DOHH2 (cell line): ENCODE results near the gene NPTN.

ENCODE experiments used
- H3F3A ChIP-seq: fragments of 200-600 bp; sonication (generic), shearing (Covaris generic); 2 replicates; pipeline ENCODE4 v1.6.0; 2016; ENCODE audit warnings: antibody characterized with exemption, mild to moderate bottlenecking; ENCODE audit not compliant: control insufficient read depth, insufficient read depth
- H3K27ac ChIP-seq: fragments of 200-600 bp; sonication (generic); 2 replicates; pipeline ENCODE4 v1.5.1; 2014; ENCODE audit warnings: low read depth, mild to moderate bottlenecking, low read length, moderate library complexity
- H3K27me3 ChIP-seq: fragments of 200-600 bp; sonication (generic); 2 replicates; pipeline ENCODE4 v1.6.1; 2014; ENCODE audit warnings: mild to moderate bottlenecking, low read length, mixed read lengths; ENCODE audit not compliant: control insufficient read depth
- H3K36me3 ChIP-seq: fragments of 200-600 bp; sonication (generic); 2 replicates; pipeline ENCODE4 v1.6.1; 2014; ENCODE audit warnings: mild to moderate bottlenecking, low read length, moderate library complexity, mixed read lengths; ENCODE audit not compliant: control insufficient read depth
- H3K4me1 ChIP-seq: fragments of 200-600 bp; sonication (generic); 2 replicates; pipeline ENCODE4 v1.6.1; 2014; ENCODE audit warnings: mild to moderate bottlenecking, low read length, mixed read lengths; ENCODE audit not compliant: control insufficient read depth
- H3K4me2 ChIP-seq: fragments of 200-600 bp; sonication (generic); 2 replicates; pipeline ENCODE4 v1.6.0; 2014; ENCODE audit warnings: mild to moderate bottlenecking, low read length, moderate library complexity
- H3K4me3 ChIP-seq: fragments of 200-600 bp; sonication (generic); 2 replicates; pipeline ENCODE4 v1.5.1; 2014; ENCODE audit warnings: mild to moderate bottlenecking, low read length, mixed read lengths
- H3K79me2 ChIP-seq: fragments of 200-600 bp; sonication (generic); 2 replicates; pipeline ENCODE4 v1.6.1; 2014; ENCODE audit warnings: mild to moderate bottlenecking, low read length, mixed read lengths; ENCODE audit not compliant: control insufficient read depth
- H3K9me2 ChIP-seq: fragments of 200-600 bp; sonication (generic); replicated peaks from 2 replicates; pipeline ENCODE4 v1.6.1; 2014; ENCODE audit warnings: mild to moderate bottlenecking, low read length, mixed read lengths; ENCODE audit not compliant: control insufficient read depth
- H3K9me3 ChIP-seq: fragments of 200-600 bp; sonication (generic); 2 replicates; pipeline ENCODE4 v1.6.1; 2014; ENCODE audit warnings: antibody characterized with exemption, low read length, mixed read lengths; ENCODE audit not compliant: control insufficient read depth, insufficient read depth
- H4K20me1 ChIP-seq: fragments of 200-600 bp; sonication (generic); 2 replicates; pipeline ENCODE4 v1.6.0; 2014; ENCODE audit warnings: low read depth, mild to moderate bottlenecking, antibody characterized with exemption, low read length, moderate library complexity; ENCODE audit not compliant: control insufficient read depth, insufficient read depth
- EZH2phosphoT487 ChIP-seq: fragments of 200-600 bp; sonication (generic); IDR thresholded peaks from 2 replicates; pipeline ENCODE4 v1.6.1; 2017; ENCODE audit warnings: borderline replicate concordance, mild to moderate bottlenecking, antibody characterized with exemption, low read length, moderate library complexity, mixed read lengths
- TF ChIP-seq, protein P1 (sequence below): fragments of 200-600 bp; sonication (generic); IDR thresholded peaks from one replicate; pipeline ENCODE4 v1.5.1; 2014; ENCODE audit warnings: antibody characterized with exemption, mild to moderate bottlenecking, low read depth, low read length; ENCODE audit not compliant: poor library complexity, severe bottlenecking

The NPTN gene

DNA sequence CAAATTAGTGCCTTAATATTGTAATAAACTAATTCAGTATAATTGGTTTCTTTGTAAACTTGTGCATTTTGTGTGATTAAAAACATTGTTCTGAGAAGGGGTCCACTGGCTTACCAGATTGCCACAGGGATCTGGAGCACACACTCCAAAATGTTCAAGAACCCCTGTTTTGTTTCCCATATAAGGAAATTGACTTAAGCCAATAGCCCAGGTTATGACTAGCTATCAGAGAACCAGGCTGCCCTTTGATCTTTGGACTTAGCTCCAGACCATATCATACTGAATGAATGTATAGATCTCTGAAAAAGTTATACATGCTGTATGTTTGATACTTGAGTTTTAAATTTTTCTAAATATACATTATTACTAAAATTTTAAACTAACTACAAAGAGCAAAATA is 91.7 kb downstream of the NPTN start:
- no peaks in the 10 kb centered on the region for H3F3A ChIP-seq
- TF ChIP-seq, protein P1, sequence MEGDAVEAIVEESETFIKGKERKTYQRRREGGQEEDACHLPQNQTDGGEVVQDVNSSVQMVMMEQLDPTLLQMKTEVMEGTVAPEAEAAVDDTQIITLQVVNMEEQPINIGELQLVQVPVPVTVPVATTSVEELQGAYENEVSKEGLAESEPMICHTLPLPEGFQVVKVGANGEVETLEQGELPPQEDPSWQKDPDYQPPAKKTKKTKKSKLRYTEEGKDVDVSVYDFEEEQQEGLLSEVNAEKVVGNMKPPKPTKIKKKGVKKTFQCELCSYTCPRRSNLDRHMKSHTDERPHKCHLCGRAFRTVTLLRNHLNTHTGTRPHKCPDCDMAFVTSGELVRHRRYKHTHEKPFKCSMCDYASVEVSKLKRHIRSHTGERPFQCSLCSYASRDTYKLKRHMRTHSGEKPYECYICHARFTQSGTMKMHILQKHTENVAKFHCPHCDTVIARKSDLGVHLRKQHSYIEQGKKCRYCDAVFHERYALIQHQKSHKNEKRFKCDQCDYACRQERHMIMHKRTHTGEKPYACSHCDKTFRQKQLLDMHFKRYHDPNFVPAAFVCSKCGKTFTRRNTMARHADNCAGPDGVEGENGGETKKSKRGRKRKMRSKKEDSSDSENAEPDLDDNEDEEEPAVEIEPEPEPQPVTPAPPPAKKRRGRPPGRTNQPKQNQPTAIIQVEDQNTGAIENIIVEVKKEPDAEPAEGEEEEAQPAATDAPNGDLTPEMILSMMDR, result no peak
- no peak for TF ChIP-seq EZH2phosphoT487

DNA sequence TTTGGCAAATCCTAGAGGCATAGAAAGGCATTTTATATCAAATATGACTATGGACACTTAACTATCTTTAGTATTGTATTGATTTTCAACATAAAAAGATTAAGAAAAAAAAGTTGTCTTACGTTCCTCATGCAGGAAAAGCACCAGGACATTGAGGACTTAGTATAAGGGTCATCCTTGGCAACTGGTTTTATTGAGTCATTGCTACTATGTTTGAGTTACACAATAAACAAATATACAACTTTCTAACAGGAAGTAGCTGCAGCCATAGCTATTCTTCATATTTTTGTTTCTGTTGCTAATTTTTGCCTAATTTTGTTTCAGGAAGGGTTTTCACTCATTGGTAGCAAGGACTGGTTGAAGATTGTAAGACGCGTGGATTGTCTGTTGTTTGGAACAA is 93.0 kb downstream of the NPTN start:
- Histone ChIP-seq H3K9me3 (no peaks in the 10 kb centered on the region), H3K27me3 (peaks cover 4% of the 10 kb centered on the region; the same call in 1 of the 2 replicates), H3K4me2 (no peak overlapping the region), H3K36me3 (no peaks in the 10 kb centered on the region), H3K27ac (no peak overlapping the region), H4K20me1 (no peaks in the 10 kb centered on the region), H3K9me2 (no peaks in the 10 kb centered on the region), H3K4me3 (no peak overlapping the region), H3K4me1 (no peaks in the 10 kb centered on the region), H3K79me2 (no peaks in the 10 kb centered on the region), H3F3A (no peaks in the 10 kb centered on the region)
- TF ChIP-seq, protein P1, result no peak
- no peak for TF ChIP-seq EZH2phosphoT487

More for the DNA sequence above, 91.7 kb downstream of the NPTN start:
- Histone ChIP-seq H3K79me2 (no peaks in the 10 kb centered on the region), H3K9me2 (no peaks in the 10 kb centered on the region), H3K9me3 (no peaks in the 10 kb centered on the region), H4K20me1 (no peaks in the 10 kb centered on the region), H3K4me3 (no peak overlapping the region), H3K4me1 (no peaks in the 10 kb centered on the region), H3K4me2 (no peak overlapping the region), H3K27me3 (0 out of 2 replicates have a peak, but pooled peaks cover 3% of the 10 kb centered on the region), H3K36me3 (no peaks in the 10 kb centered on the region), H3K27ac (no peak overlapping the region)

GRCh38 chr15:73539212-73540128 is 93.7 kb downstream of the NPTN start:
- Histone ChIP-seq H3F3A (no peaks in the 10 kb centered on the region), H3K27me3 (peaks cover 2% of the 10 kb centered on the region; the same call in 1 of the 2 replicates), H3K4me3 (no peak overlapping the region), H3K4me1 (no peaks in the 10 kb centered on the region), H3K36me3 (no peaks in the 10 kb centered on the region), H3K9me3 (no peaks in the 10 kb centered on the region), H3K9me2 (no peaks in the 10 kb centered on the region), H4K20me1 (no peaks in the 10 kb centered on the region), H3K27ac (no peak overlapping the region), H3K79me2 (no peaks in the 10 kb centered on the region), H3K4me2 (no peak overlapping the region)
- TF ChIP-seq EZH2phosphoT487, result no peak
- TF ChIP-seq, protein P1, result no peak
